OCI-LY3 (cell line): ENCODE measurements around the gene FOLR3.

Source experiments
- H2AFZ ChIP-seq: fragments of 200-600, 300-600 bp; shearing (Covaris generic); 2 replicates; pipeline ENCODE4 v1.6.0; 2014; ENCODE audit warnings: antibody characterized with exemption, low read depth, low read length
- H3K27ac ChIP-seq: fragments of 200-600, 300-600 bp; sonication (generic); 2 replicates; pipeline ENCODE4 v1.5.1; 2014; ENCODE audit warnings: mild to moderate bottlenecking, low read length, moderate library complexity, mixed read lengths
- H3K27me3 ChIP-seq: fragments of 200-600, 300-600 bp; sonication (generic); 2 replicates; pipeline ENCODE4 v1.6.1; 2014; ENCODE audit warnings: low read depth, low read length, mixed read lengths
- H3K36me3 ChIP-seq: fragments of 200-600, 300-600 bp; sonication (generic); replicated peaks from 2 replicates; pipeline ENCODE3; 2014; ENCODE audit warnings: low read depth, low read length, mixed read lengths
- H3K4me1 ChIP-seq: fragments of 300-600, 200-600 bp; sonication (generic); 2 replicates; pipeline ENCODE4 v1.6.1; 2014; ENCODE audit warnings: low read length, mixed read lengths
- H3K4me2 ChIP-seq: fragments of 200-600, 300-600 bp; sonication (generic); 2 replicates; pipeline ENCODE4 v1.6.1; 2014; ENCODE audit warnings: low read length, mixed read lengths
- H3K4me3 ChIP-seq: fragments of 300-600, 200-600 bp; sonication (generic); 2 replicates; pipeline ENCODE4 v1.5.1; 2014; ENCODE audit warnings: antibody characterized with exemption, mild to moderate bottlenecking, low read length, moderate library complexity
- H3K79me2 ChIP-seq: fragments of 300-600, 200-600 bp; shearing (Covaris generic); 2 replicates; pipeline ENCODE4 v1.6.1; 2014; ENCODE audit warnings: mild to moderate bottlenecking, low read length, mixed read lengths
- H3K9ac ChIP-seq: fragments of 300-600, 200-600 bp; shearing (Covaris generic); 2 replicates; pipeline ENCODE4 v1.6.0; 2014; ENCODE audit warnings: mild to moderate bottlenecking, low read length, moderate library complexity
- H3K9me3 ChIP-seq: fragments of 200-600, 300-600 bp; shearing (Covaris generic); 2 replicates; pipeline ENCODE4 v1.6.1; 2014; ENCODE audit warnings: low read length, mixed read lengths; ENCODE audit not compliant: insufficient read depth
- H4K20me1 ChIP-seq: fragments of 200-600, 300-600 bp; sonication (generic); 2 replicates; pipeline ENCODE4 v1.6.1; 2016; ENCODE audit warnings: low read length, mixed read lengths; ENCODE audit not compliant: insufficient read depth
- CTCF ChIP-seq: fragments of 200-600, 300-600 bp; sonication (generic); IDR thresholded peaks from 2 replicates; pipeline ENCODE4 v1.5.1; 2014; ENCODE audit warnings: antibody characterized with exemption, low read length, low read depth
- EZH2phosphoT487 ChIP-seq: fragments of 200-600 bp; shearing (Covaris generic); IDR thresholded peaks from 2 replicates; pipeline ENCODE4 v1.6.1; 2018; ENCODE audit warnings: antibody characterized with exemption, mixed run types, low read depth

The FOLR3 gene

DNA sequence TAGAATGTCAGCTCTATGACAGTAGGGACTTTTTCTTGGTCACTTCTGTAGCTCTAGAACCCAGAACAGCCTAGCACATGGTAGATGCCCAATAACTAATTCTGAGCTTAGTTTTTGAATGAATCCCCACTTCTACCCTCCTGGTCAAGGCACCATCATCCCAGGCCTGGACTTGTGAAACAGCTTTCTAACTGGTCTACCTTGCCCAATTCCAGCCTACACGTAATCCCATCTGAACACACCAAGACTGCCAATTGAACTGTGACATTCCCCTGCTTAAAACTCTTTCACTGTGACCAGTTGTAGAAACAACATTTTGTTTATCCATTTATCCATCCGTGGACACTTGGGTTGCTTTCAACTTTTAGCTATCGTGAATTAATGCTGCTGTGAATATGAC is 6.1 kb upstream of the FOLR3 start:
- Histone ChIP-seq H3K4me3 (no peak overlapping the region), H3K27ac (no peak overlapping the region), H3K9ac (no peak overlapping the region), H3K36me3 (no peaks in the 10 kb centered on the region), H3K4me2 (no peak overlapping the region), H4K20me1 (no peaks in the 10 kb centered on the region), H2AFZ (no peak overlapping the region), H3K27me3 (0 out of 2 replicates have a peak, but pooled peaks cover 8% of the 10 kb centered on the region), H3K79me2 (no peaks in the 10 kb centered on the region), H3K4me1 (no peaks in the 10 kb centered on the region), H3K9me3 (no peaks in the 10 kb centered on the region)
- no peak for TF ChIP-seq CTCF
- TF ChIP-seq EZH2phosphoT487, result no peak

DNA sequence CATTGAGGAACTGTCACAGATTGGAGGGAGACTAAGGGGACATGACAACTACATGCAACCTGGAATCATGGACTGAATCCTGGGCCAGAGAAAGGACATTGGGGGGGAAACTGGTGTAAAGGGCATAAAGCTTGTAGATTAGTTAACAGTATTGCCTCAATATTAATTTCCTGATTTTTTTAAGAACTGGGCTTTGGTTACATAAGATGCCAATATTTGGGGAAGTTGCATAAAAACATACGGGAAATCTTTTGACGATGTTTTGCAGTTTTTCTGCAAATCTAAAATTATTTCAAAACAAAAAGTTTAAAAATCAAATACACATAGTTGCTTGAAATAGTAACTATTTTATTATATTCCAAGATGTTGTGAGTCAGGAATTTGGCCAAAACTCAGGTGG is 2.9 kb upstream of the FOLR3 start:
- no peak for TF ChIP-seq EZH2phosphoT487
- TF ChIP-seq CTCF, result no peak
- H3K27ac ChIP-seq, result no peak overlapping the region
- H3K9me3 ChIP-seq, result no peaks in the 10 kb centered on the region
- no peaks in the 10 kb centered on the region for H4K20me1 ChIP-seq
- H3K36me3 ChIP-seq, result no peaks in the 10 kb centered on the region
- H3K4me2 ChIP-seq, result no peak overlapping the region
- no peaks in the 10 kb centered on the region for H3K4me1 ChIP-seq
- H3K27me3 ChIP-seq, result 0 out of 2 replicates have a peak, but pooled peaks cover 8% of the 10 kb centered on the region
- H3K4me3 ChIP-seq, result no peak overlapping the region
- H2AFZ ChIP-seq, result no peak overlapping the region
- H3K79me2 ChIP-seq, result no peaks in the 10 kb centered on the region
- no peak overlapping the region for H3K9ac ChIP-seq

DNA sequence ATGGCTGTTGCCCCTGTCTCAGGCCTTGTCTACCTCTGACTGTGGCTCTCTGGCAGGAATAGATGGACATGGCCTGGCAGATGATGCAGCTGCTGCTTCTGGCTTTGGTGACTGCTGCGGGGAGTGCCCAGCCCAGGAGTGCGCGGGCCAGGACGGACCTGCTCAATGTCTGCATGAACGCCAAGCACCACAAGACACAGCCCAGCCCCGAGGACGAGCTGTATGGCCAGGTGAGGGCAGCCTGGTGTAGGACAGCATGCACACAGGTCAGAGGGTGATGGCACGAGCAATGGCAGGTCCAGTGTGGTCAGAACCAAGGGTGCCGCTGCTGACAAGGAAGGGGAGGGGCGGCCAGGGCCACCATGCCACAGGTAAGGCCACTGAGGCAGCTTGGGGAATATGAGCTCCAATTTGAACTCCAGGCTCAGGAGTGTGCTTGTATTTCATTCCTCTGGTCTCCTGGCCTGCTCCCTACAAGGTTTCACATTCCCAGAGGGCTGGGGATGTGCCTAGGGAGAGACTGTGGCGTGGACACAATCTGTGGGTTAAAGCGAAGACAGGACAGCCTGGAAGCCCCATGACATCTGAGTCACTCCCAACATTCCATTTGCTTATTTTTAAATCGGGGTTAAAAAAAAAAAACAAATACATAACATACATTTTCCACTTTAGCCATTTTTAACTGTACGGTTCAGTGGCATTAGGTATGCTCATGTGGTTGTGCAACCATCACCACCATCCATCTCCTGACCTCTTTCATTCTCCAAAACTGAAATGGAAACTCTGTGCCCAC is 562 bp downstream of the FOLR3 start:
- TF ChIP-seq EZH2phosphoT487 (no peak), CTCF (no peak)
- no peaks in the 10 kb centered on the region for H3K9me3 ChIP-seq
- H2AFZ ChIP-seq, result no peak overlapping the region
- peaks cover 10% of the 10 kb centered on the region for H3K27me3 ChIP-seq
- H3K4me2 ChIP-seq, result no peak overlapping the region
- H4K20me1 ChIP-seq, result no peaks in the 10 kb centered on the region
- H3K9ac ChIP-seq, result no peak overlapping the region
- H3K4me1 ChIP-seq, result no peaks in the 10 kb centered on the region
- no peak overlapping the region for H3K27ac ChIP-seq
- no peaks in the 10 kb centered on the region for H3K36me3 ChIP-seq
- H3K4me3 ChIP-seq, result no peak overlapping the region
- H3K79me2 ChIP-seq, result no peaks in the 10 kb centered on the region

DNA sequence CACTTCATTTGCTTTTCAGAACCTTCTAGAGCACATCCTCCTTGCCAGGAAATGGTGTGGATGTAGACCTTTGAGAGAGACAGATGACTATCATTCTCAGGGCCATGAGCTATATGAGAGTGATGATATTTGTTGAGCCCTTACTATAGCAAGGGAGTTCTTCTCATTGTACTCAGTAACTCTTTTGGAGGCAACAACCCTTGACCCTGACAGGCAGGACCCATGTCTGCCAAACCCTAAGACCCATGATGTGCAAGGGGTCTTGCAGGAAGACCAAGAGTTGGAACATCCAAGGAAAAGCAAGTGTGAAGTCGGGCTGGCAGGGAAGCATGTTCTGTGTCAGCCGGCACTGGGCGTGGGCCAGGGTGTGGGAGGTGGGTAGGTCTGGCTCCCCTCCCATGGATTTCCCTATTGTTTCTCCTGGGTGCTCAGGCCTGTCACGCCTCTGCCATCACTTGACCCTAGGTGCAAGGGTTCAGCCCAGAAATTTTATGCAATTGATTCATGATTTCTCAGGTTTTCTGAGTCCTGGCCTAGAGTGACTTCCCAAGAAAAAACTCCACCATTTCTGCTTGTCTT is 1.2 kb downstream of the FOLR3 start:
- no peak overlapping the region for H3K4me3 ChIP-seq
- H3K9ac ChIP-seq, result no peak overlapping the region
- H3K27me3 ChIP-seq, result peaks cover 17% of the 10 kb centered on the region
- H4K20me1 ChIP-seq, result no peaks in the 10 kb centered on the region
- H3K4me2 ChIP-seq, result no peak overlapping the region
- H3K79me2 ChIP-seq, result no peaks in the 10 kb centered on the region
- TF ChIP-seq EZH2phosphoT487 (no peak), CTCF (no peak)
- no peaks in the 10 kb centered on the region for H3K36me3 ChIP-seq
- no peaks in the 10 kb centered on the region for H3K9me3 ChIP-seq
- no peaks in the 10 kb centered on the region for H3K4me1 ChIP-seq
- H2AFZ ChIP-seq, result no peak overlapping the region
- H3K27ac ChIP-seq, result no peak overlapping the region
